Epithelial cell of proximal tubule (primary cell): ENCODE measurements around the gene PTPRK. TPM values are rescaled to one million over a fixed set of nuclear protein-coding genes. Genes with fewer than 3 reads are reported as not detected.

Experiments used
- DNase-seq: peaks from one replicate; pipeline ENCODE4 v3.0.0-alpha.2; 2011; ENCODE audit warnings: low read depth
- H3K4me3 ChIP-seq: 2 replicates; pipeline ENCODE4 v1.5.1; 2011; ENCODE audit warnings: low read depth, mild to moderate bottlenecking, low read length
- CTCF ChIP-seq: conservative IDR thresholded peaks from 2 replicates; pipeline ENCODE4 v1.5.1; 2012; ENCODE audit warnings: low read depth, mild to moderate bottlenecking, low read length
- total RNA-seq: library from RNA; depleted of rRNA; stranded (reverse); fragments of >200 nt; gene quantifications from 2 replicates; pipeline ENCODE4 v1.2.3, GENCODE V29; 2015

The PTPRK gene
- total RNA-seq, 1 donor from 2014 or later = 42.5 TPM

DNA sequence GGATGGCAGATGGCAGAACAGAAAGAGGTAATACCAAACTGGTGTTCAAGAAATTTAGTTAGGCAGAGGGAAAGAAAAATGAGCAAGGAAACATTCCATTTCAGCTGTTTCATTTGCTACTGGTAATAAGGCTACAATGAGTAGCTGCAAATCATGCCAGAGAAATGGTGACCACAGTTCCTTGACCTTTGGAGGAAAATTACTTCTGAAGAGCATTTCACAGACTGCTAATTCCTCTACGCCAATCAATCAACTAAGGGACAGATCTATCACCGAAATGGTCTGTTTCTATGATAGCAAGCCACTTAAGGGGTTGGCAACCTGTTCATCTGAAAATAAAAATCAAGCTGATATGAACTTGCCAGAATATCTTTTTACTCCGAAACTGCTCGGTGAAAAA, 119.5 kb downstream of the PTPRK start:
- TF ChIP-seq CTCF = no peak
- H3K4me3 ChIP-seq = no peak overlapping the region
- DNase-seq = no peak

DNA sequence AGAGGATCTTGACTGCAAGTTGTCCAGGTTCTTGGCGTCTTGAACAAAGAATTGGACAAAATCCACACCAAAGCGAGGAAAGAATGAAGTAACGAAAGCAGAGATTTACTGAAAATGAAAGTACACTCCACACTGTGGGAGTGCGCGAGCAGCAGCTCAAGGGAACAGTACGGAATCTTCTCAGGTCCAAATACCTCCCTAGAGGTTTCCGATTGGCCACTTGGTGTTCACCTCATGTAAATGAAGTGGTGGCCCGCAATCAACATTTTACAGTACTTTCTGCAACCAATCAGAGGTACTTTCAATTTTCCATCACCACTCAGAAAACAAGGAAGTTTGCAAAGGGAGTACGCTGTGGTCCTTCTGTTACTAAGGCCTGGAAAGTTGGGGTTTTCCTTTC, 122.4 kb downstream of the PTPRK start:
- no peak for TF ChIP-seq CTCF
- no peak overlapping the region for H3K4me3 ChIP-seq

DNA sequence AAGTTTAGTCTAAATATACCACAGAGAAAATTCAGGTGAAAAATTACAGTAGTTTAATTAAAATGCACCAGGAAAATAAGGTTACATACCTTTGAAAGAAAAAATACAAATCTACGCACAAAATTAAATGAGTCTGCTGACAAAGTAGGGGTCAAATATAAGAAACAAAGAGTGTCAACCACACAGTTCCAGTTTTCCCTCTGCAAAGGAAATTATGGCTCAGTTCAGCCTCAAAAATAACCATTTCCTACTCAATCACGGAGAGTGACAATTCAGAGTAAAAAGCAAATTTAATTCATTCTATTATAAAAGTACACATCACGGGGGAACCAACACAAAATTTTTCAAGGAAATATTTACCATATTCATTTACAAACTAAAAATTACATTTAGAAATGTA, 124.8 kb downstream of the PTPRK start:
- TF ChIP-seq CTCF = no peak
- H3K4me3 ChIP-seq = no peak overlapping the region
- no peak for DNase-seq

More for the DNA sequence above, 122.4 kb downstream of the PTPRK start:
- no peak for DNase-seq

- no peak for DNase-seq
- no peak for TF ChIP-seq CTCF
- no peak overlapping the region for H3K4me3 ChIP-seq
Measured at GRCh38 chr6:128395188-128395587, 125.2 kb downstream of the PTPRK start.

GRCh38 chr6:128394167-128394566, 126.2 kb downstream of the PTPRK start:
- no peak for TF ChIP-seq CTCF
- no peak for DNase-seq
- no peak overlapping the region for H3K4me3 ChIP-seq

- DNase-seq = no peak
- H3K4me3 ChIP-seq = no peak overlapping the region
- TF ChIP-seq CTCF = no peak
Measured at GRCh38 chr6:128389820-128390534, 130.4 kb downstream of the PTPRK start.

- no peak for DNase-seq
- no peak for TF ChIP-seq CTCF
- no peak overlapping the region for H3K4me3 ChIP-seq
Measured at GRCh38 chr6:128388380-128388779, 132.0 kb downstream of the PTPRK start.
